Lower leg skin (tissue), 3 donors: ENCODE data around the gene SPACA4.

Experiments used
- CTCF ChIP-seq, 3 donors: fragments of 450-650 bp; IDR thresholded peaks; one replicate each; pipeline ENCODE4 v1.5.1; 2016; ENCODE audit warnings: antibody characterized with exemption in 3 of 3, mild to moderate bottlenecking in 3 of 3, moderate library complexity in 2 of 3
- POLR2A ChIP-seq, 2 donors: fragments of 450-650 bp; IDR thresholded peaks; one replicate each; pipeline ENCODE4 v1.6.1; 2016 to 2017; ENCODE audit warnings: antibody characterized with exemption in 2 of 2, mild to moderate bottlenecking in 1 of 2, moderate library complexity in 1 of 2

DNA sequence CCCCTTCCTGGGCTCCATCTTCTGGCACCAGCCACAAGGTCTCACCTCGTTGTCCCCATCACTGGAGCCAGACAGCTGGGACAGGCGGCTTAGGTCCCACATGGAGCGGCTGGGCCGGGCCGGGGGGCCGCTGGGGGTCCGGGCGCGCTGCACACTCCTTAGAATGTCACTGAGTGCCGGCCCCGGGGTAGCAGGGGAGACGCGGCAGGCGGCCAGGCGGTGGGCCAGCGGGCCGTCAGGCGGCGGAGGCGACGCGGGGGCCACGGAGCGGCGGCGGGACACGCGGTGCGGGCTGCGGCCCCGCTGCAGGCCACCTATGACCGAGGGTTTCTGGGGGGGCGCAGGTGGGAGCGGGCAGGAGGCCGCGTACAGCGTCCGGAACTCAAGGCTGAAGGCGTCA, 3.1 kb upstream of the SPACA4 start:
- no peak for TF ChIP-seq CTCF (IDR thresholded peaks at IDR 0.05)
- no peak for TF ChIP-seq POLR2A (IDR thresholded peaks at IDR 0.05)
